COLO668 (cell line): ENCODE data around the gene IFNLR1.

Source experiments
- DNase-seq: peaks from one replicate; lab custom pipeline; 2025; ENCODE audit not compliant: unreplicated experiment; lab: John Stamatoyannopoulos, UW

The IFNLR1 gene

GRCh38 chr1:24206083-24206464 lies 19.0 kb upstream of the IFNLR1 start:
- DNase-seq: no peak

GRCh38 chr1:24205345-24206082 lies 18.4 kb upstream of the IFNLR1 start:
- no peak for DNase-seq

- DNase-seq: no peak
Observed at GRCh38 chr1:24204116-24204515, 17.0 kb upstream of the IFNLR1 start.

- peak; percentile 56 for DNase-seq
Observed at GRCh38 chr1:24203404-24203803, 16.3 kb upstream of the IFNLR1 start.

- DNase-seq: no peak
Observed at GRCh38 chr1:24202987-24203386, 15.9 kb upstream of the IFNLR1 start.

DNA sequence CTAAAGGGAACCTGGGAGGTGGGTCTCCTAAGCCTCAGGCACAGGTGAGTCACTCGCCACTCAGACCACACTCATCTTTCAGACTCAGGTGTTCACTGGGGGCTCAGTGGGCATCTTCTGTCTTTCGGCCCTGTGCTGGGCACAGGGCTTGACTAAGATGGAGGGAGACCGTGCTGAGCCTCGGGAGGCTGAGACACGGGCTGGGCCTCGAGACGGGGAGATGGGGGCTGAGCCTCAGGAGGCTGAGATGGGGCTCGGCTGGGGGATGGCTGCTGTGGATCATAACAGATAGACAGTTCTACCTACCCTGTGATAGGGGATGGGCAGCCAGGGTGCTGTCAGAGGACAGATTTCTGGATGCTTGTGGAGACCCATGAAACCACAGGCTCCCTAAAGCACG lies 15.5 kb upstream of the IFNLR1 start:
- DNase-seq: no peak

DNA sequence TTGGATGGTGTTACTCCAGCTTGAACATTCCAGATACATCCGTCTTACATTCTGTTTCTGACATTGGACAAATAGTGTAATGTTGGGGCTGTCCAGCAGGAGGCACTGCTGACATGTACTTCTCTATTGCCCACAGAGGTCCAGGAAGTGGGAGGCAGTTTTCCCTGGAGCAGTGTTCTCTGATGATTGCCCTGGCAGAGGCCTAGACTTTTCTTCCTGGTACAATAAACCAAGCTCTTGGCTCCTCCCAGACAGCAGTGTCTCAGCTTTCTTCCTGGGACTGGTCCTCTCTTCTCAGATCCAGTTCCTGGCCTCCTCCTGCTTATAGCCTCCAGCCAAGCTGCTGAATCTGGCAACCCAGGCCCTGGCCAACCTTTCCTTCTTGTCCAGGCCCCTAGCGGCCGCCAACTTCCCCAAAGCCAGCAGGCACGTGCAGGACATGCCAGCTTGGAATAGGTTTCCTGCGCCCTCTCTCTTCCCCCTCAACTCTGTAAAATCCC lies 14.9 kb upstream of the IFNLR1 start:
- DNase-seq: peak; percentile 83

GRCh38 chr1:24199291-24199900 lies 12.3 kb upstream of the IFNLR1 start:
- DNase-seq: peak; percentile 69

DNA sequence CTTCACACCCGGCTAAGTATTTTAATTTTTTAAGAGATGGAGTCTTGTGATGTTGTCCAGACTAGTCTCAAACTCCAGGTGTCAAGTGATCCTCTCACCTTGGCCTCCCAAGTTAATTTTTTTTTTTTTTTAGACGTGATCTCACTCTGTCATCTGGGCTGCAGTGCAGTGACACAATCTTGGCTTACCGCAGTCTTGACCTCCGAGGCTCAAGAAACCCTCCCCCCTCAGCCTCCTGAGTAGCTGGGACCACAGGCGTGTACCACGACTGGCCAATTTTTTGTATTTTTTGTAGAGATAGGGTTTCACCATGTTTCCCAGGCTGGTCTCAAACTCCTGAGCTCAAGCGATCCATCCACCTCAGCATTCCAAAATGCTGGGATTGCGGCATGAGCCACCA lies 11.7 kb upstream of the IFNLR1 start:
- no peak for DNase-seq

DNA sequence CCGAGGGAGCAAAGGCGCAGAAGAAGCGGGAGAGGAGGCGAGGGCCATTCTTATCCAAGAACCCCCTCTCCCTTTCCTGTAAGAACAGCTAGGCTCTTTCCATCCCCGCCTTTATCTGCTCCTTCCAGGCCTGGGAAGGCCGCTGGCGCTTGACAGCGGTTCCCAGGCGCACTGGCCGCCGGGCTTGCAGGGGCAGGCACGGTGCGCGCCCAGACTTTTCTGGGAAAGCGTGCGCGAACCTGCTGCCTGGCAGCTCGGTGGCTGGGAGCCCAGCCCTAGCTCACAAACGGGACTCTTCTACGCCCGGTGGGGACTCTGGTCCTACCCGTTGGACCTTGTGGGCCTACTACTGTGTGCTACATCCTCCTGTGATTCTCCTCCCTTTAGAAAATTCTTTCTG lies 8.8 kb upstream of the IFNLR1 start:
- no peak for DNase-seq

GRCh38 chr1:24195136-24195535 lies 8.0 kb upstream of the IFNLR1 start:
- DNase-seq: no peak

GRCh38 chr1:24193046-24193445 lies 6.0 kb upstream of the IFNLR1 start:
- DNase-seq: no peak

DNA sequence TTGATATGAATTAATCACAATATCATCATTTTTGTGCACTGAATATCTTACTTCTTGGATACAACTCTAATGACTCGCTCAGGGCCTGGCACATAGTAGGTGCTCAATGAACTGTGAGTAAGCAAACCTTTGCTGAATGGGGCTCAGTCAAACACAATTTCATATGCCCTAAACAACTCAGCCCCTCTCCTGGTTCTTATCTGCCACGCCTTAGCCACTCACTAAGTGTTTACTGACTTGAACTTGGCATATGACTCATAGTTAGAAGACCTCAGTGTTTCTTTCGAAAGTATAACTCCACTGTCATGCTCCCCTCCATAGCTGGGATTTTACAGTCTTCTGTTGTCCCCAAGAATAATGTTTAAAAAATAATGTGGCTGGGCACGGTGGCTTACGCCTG lies 4.8 kb upstream of the IFNLR1 start:
- DNase-seq: no peak

DNA sequence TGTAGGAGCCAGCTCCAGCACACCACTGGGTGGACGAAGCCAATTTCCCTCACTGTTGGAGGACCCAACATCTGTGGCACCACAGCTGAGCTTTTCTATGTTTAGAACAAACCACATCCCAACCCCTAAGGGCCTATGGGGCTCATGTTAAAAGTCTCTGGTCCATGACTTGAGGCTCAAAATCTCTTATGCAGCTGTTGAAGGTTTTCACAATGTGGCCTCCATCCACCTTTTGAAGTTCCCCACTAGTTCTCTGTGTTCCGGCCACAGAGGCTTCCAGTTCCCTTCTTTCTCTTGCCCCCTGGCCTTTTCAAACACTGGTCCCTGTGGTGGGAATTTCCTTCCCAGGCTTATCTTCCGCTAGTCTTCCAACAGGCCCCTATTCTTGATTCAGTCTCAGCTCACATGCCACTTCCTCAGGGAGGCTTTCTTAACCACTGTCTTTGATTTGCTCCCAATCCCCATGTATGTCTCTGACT lies 3.9 kb upstream of the IFNLR1 start:
- no peak for DNase-seq

GRCh38 chr1:24189528-24189927 lies 2.4 kb upstream of the IFNLR1 start:
- no peak for DNase-seq

- no peak for DNase-seq
Observed at GRCh38 chr1:24186711-24186992, 437 bp downstream of the IFNLR1 start.

- DNase-seq: no peak
Observed at GRCh38 chr1:24186031-24186710, 918 bp downstream of the IFNLR1 start.

- no peak for DNase-seq
Observed at GRCh38 chr1:24185076-24185475, 2.0 kb downstream of the IFNLR1 start.

DNA sequence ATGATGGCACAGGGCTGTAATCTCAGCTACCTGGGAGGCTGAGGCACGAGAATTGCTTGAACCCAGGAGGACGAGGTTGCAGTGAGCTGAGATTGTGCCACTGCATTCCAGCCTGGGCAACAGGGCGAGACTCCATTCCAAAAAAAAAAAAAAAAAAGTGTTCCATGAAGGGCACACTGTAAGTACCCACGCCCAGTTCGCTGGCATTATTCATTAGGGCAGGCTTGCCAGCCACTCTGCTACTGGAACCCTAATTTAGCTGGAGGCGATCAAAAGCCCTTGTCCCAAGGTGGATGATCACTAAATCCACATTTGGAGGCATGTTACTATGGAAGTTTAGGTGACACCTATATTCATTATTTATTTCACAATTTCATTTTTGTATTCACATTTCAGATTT lies 5.0 kb downstream of the IFNLR1 start:
- no peak for DNase-seq

- no peak for DNase-seq
Observed at GRCh38 chr1:24181619-24182018, 5.5 kb downstream of the IFNLR1 start.

DNA sequence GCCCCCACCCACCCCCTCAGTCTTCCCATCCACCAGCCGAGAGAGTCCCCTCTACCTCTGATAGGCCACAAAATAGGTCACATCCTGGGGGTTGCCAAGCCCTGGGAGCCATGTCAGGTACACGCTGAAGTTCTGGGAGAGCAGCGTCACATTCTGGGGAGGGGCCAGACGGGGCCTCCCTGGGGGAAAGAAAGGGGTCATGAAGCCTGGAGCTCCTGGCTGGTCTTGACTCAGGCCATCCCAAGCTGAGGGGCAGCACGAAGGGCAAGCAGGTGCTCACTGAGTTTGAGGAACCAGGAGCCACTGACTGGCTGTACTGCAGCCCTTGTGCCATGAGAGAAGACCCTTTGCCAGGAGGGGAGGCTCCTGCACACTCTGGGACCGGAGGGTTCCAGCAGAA lies 6.4 kb downstream of the IFNLR1 start:
- DNase-seq: no peak

DNA sequence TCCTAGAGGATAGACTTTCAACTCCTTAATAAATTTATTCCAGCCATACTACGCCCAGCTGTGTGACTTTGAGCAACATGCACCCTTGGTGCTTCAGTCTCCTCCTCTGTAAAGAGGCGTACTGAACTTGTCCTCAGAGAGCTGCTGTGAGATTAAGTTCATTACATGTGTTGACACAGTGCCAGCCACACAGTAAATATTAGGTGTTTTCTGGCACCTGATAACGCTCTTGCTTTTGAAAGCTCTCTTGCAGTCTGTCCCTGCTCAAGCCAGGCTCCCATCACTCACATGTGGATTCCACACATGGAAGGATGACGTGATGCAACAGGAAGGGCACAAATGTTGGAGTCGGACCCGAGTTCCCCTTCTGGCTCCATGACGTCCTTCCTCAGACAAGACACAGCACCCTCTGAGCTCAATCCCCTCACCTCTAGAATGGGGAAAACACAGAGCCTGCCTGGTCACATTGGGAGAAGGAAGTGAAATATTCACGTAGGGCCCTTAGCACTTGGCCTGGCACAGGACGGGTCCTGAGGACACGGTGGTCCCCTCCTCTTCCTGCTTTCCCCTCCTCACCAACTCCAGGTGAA lies 7.7 kb downstream of the IFNLR1 start:
- DNase-seq: no peak
